HG03575 (cell line): ENCODE measurements around the gene CDC42BPA.
"Not testable (repeated sequence)": the region's sequence is repeated elsewhere in the genome, so short reads cannot be mapped to it uniquely, and the experiment has no call there.

Source experiments
- ATAC-seq: cut with Tn5 transposase; IDR thresholded peaks from one replicate; pipeline ENCODE4 v1.9.1; 2021; ENCODE audit not compliant: unreplicated experiment, insufficient number of reproducible peaks, low FRiP score; ENCODE audit errors: extremely low read depth

Gene CDC42BPA

GRCh38 chr1:226964068-226964425, 354.2 kb downstream of the CDC42BPA start:
- ATAC-seq = no peak

DNA sequence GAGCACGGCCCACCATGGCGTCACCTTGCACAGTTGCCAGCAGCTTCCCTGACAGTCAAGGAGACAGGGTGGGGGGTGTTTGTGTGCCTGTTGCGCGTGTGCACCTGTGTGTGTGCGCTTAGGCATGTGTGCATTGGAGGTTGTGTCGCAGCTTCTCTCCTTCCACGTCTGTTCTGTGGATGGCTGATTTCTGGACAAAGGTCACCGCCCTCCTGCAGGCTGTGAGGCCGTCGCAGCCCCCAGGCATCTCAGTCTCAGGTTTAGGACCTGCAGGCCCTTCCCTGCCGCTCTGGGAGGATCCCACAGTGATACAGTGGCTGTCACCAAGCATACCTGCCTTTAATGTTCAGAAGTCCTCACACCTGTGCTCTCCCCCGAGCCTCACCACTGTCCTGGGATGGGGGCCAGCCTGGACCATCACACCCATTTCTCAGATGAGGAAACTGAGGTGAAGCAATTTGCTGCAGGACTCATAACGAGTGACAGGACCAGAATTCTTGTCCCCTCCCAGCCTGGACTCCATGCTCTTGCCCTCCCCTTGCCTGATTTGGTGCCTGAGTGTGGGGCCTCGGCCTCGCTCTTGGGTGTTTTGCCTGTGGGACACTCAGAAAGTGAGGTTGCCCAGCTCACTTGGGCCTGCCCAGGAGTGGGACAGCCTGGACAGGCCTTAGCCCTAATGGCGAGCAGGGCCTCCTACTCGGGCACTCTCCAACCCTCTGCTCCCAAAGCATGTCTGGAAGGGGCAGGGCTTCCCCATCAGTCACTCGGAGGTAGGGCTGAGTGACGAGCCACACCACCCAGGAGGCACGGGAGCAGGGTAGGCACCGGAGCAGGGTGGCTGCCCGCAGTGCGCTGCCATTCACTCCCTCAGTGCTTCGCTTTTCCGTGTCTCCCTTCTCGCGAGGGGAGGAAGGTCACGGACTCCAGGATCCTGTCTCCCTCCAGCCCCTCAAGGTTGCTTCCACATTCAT, 355.6 kb downstream of the CDC42BPA start:
- ATAC-seq = no peak

- no peak for ATAC-seq
Observed at GRCh38 chr1:226960944-226961765, 357.1 kb downstream of the CDC42BPA start.

GRCh38 chr1:226960256-226960655, 358.0 kb downstream of the CDC42BPA start:
- no peak for ATAC-seq

DNA sequence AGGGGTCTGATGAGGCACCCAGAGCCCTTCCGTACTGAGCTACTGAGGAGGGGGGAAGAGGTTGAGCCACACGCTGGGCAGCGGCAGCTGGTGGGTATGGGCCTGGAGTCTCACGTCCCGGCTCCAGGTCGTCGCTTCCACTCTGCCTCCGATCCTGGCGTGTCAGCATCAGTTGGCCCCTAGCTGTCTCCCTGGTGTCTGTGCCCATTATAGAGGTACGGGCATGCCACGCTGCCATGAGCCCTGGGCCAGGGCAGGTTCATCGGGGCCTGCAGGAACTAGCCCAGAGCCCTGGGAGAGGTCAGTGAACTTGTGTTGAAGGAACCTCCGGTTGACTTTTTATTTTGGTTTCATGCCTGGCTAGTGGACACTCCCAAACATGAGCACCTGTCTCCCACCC, 360.0 kb downstream of the CDC42BPA start:
- no peak for ATAC-seq

GRCh38 chr1:226957714-226958113, 360.6 kb downstream of the CDC42BPA start:
- ATAC-seq = no peak

DNA sequence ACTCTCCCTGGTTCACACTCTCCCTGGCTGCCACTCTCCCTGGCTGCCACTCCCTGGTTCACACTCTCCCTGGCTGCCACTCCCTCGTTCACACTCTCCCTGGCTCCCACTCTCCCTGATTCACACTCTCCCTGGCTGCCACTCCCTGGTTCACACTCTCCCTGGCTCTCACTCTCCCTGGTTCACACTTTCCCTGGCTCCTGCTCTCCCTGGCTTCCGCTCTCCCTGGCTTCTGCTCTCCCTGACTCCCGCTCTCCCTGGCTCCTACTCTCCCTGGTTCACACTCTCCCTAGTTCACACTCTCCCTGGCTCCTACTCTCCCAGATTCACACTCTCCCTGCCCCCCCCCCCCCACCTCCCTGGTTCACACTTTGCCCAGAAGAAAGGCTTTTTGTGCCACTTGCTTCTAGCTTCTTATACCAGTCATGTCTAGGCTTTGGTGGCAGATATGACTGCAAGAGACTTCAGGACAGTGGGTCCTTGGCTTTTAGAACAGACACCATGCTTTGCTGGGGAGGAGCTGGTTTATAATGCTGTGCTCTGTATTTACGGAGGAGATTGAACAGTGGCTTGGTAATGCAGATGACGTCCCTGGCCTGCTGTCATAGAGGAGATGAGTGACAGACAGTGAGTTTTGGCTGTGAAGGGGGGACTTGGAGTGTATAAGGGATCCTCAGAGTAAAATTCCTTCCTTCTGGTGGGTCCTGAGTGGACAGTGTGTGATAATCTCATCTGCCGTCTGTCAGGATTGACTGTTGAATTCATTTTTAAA, 361.2 kb downstream of the CDC42BPA start:
- no peak for ATAC-seq

DNA sequence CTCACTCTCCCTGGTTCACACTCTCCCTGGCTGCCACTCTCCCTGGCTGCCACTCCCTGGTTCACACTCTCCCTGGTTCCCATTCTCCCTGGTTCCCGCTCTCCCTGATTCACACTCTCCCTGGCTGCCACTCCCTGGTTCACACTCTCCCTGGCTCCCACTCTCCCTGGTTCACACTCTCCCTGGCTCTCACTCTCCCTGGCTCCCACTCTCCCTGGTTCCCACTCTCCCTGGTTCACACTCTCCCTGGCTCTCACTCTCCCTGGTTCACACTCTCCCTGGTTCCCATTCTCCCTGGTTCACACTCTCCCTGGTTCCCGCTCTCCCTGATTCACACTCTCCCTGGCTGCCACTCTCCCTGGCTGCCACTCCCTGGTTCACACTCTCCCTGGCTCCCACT, 362.4 kb downstream of the CDC42BPA start:
- not testable (repeated sequence) for ATAC-seq

- no peak for ATAC-seq
Observed at GRCh38 chr1:226954777-226955176, 363.5 kb downstream of the CDC42BPA start.

GRCh38 chr1:226954337-226954736, 364.0 kb downstream of the CDC42BPA start:
- no peak for ATAC-seq

DNA sequence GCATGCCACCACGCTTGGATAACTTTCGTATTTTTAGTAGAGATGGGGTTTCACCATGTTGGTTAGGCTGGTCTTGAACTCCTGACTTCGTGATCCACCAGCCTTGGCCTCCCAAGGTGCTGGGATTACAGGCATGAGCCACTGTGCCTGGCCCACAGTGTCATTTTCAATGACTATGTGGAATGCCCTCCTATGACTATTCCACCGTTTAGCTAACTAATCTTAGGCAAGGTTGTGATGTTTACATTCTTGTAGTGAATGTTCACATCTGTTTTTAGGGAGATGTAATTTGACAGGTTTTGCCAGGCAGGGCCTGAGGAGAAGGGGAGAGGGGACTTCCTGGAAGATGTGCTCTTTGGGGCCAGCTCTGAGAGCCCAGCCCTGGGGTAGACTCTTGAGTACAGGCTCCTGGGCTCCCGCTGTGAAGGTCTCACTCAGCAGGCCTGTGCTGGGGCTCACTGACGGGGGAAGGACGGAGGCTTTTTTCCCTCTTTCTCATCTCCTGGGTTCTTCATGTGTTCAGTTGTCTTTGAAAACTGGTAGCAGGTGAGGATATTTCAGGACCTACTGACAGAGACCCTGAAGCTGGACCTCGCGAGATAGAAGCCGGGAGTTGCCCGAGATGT, 365.0 kb downstream of the CDC42BPA start:
- no peak for ATAC-seq

- ATAC-seq = no peak
Observed at GRCh38 chr1:226952118-226952441, 366.2 kb downstream of the CDC42BPA start.

DNA sequence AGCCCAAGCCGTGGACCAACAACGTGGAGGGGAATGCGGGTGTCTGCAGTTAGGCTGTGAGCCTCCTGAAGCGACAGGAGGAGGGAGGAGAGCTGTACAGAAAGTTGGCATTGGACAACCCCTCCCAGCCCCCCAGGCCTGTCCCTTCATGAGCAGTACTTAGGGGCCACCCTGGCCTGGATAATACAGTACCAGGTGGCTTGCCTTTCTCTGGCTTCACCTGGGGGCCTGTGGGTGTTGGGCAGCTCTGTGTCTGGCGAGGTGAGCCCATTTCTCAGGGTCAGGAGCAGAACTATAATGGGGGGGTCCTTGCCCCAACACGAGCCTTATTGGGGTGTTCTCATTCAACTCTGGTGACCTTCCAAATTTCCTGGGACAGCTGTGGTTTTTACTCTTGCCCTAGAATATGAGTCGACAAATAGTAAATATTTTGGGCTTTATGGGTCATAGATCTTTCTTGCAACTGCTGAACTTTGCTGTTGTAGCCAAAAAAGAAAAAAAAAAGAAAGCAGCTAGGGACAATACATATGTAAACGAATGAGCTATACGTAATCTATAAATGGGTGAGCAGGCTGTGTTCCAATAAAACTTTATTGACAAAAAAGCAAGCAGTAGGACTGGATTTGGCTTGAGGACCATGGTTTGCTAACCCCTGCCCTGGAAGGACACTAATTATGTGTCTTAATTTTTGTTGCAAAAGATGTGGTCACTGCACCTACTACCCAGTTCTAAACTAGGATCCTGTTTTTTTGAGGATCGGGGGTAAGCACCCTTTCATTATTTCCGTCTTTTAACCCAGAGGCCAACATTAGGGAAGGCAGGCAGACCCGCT, 366.8 kb downstream of the CDC42BPA start:
- ATAC-seq = no peak

DNA sequence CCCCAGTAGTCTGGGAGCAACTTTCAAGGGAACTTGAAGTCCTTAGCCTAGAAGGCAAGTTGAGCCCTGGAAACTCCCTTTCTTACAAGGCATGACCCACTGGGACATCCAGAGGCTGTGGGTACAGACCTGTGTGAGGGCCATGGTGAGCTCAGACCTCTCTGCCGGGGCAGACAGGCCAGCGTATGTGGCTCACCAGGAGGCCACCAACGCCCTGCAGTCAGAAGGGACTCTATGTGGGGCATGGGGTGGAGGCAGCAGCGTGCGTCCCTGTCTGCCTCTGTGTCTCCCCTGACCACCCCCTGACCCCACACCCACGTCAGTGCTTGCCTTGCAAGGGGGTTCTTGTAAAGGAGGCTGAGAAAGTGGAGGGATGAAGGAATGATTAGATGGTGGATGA, 367.4 kb downstream of the CDC42BPA start:
- ATAC-seq = no peak

- no peak for ATAC-seq
Observed at GRCh38 chr1:226950316-226950715, 368.0 kb downstream of the CDC42BPA start.

- no peak for ATAC-seq
Observed at GRCh38 chr1:226949401-226949800, 368.9 kb downstream of the CDC42BPA start.

GRCh38 chr1:226948996-226949395, 369.3 kb downstream of the CDC42BPA start:
- no peak for ATAC-seq

DNA sequence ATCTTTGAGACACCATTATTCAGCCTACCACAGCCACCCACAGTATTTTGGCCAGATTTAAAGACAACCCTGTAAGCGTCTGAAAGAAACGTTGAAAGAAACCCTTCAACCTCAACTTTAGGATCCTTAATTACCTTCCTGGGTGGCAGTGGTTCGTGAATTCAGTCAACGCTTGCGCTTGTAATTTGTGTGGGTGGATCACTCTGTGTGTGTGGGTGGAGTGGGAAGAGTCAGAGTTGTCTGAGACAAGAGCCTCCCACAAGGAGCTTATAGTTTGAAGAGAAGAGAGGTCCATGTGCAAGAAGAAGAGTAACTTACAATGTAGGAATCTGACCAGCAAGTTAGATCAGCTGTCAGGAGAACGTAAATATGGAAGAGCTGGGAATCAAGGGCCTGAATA, 369.8 kb downstream of the CDC42BPA start:
- ATAC-seq = no peak
